GM12878 (cell line): ENCODE results near the gene GPM6B. TPM values are rescaled to one million over a fixed set of nuclear protein-coding genes. Genes with fewer than 3 reads are reported as not detected.

Source experiments
- BRCA1 ChIP-seq: IDR thresholded peaks from 2 replicates; pipeline ENCODE4 v1.6.1; 2011; ENCODE audit warnings: low read depth, low read length, improper control_type of control experiment
- CHD4 ChIP-seq: fragments of 200-600 bp; sonication (generic); IDR thresholded peaks from 2 replicates; pipeline ENCODE4 v1.6.1; 2016; ENCODE audit warnings: mild to moderate bottlenecking
- DPF2 ChIP-seq: fragments of 450-650 bp; IDR thresholded peaks from 2 replicates; pipeline ENCODE4 v1.6.1; 2017; ENCODE audit warnings: mild to moderate bottlenecking
- KAT2A ChIP-seq: conservative IDR thresholded peaks from 2 replicates; pipeline ENCODE4 v1.6.1; 2011; ENCODE audit warnings: low read depth, low read length; ENCODE audit not compliant: control insufficient read depth
- MEF2B ChIP-seq: fragments of 450-650 bp; IDR thresholded peaks from 2 replicates; pipeline ENCODE4 v1.6.1; 2018; ENCODE audit warnings: mild to moderate bottlenecking, moderate library complexity; ENCODE audit not compliant: partially characterized antibody, poor library complexity, severe bottlenecking
- MYC ChIP-seq: IDR thresholded peaks from 2 replicates; pipeline ENCODE4 v1.6.1; 2011; ENCODE audit warnings: mild to moderate bottlenecking, low read length, moderate library complexity, inconsistent platforms; ENCODE audit not compliant: insufficient read depth, insufficient replicate concordance, insufficient read length, severe bottlenecking
- NR2C1 ChIP-seq: fragments of 450-650 bp; IDR thresholded peaks from 2 replicates; pipeline ENCODE4 v1.6.1; 2017; ENCODE audit warnings: antibody characterized with exemption, mild to moderate bottlenecking, moderate library complexity
- NRF1 ChIP-seq: conservative IDR thresholded peaks from 2 replicates; pipeline ENCODE4 v1.6.1; 2011; ENCODE audit warnings: mild to moderate bottlenecking, low read depth, low read length, improper control_type of control experiment
- POU2F2 ChIP-seq: IDR thresholded peaks from 3 replicates; pipeline ENCODE4 v1.6.1; 2011; ENCODE audit warnings: low read depth, mild to moderate bottlenecking, low read length, borderline replicate concordance
- RAD51 ChIP-seq: fragments of 450-650 bp; IDR thresholded peaks from 2 replicates; pipeline ENCODE4 v1.6.1; 2016; ENCODE audit warnings: moderate library complexity, mild to moderate bottlenecking, inconsistent platforms
- RB1 ChIP-seq: fragments of 450-650 bp; formaldehyde crosslinking; IDR thresholded peaks from 2 replicates; pipeline ENCODE4 v1.6.1; 2017; ENCODE audit warnings: mild to moderate bottlenecking, borderline replicate concordance
- STAT3 ChIP-seq: IDR thresholded peaks from 2 replicates; pipeline ENCODE4 v1.6.1; 2011; ENCODE audit warnings: low read depth, low read length, improper control_type of control experiment
- TBL1XR1 ChIP-seq: IDR thresholded peaks from 2 replicates; pipeline ENCODE4 v1.6.1; 2012; ENCODE audit warnings: low read depth, low read length, improper control_type of control experiment
- YY1 ChIP-seq: IDR thresholded peaks from 2 replicates; pipeline ENCODE4 v1.6.1; 2011; ENCODE audit warnings: low read depth, mild to moderate bottlenecking, low read length
- ZNF207 ChIP-seq: fragments of 450-650 bp; IDR thresholded peaks from 2 replicates; pipeline ENCODE4 v1.6.1; 2014; ENCODE audit warnings: antibody characterized with exemption, mild to moderate bottlenecking, borderline replicate concordance
- ZNF24 ChIP-seq: fragments of 450-650 bp; IDR thresholded peaks from 2 replicates; pipeline ENCODE4 v1.6.1; 2017; ENCODE audit warnings: antibody characterized with exemption, mild to moderate bottlenecking
- polyA plus RNA-seq, 11 experiments: library from polyadenylated mRNA; depleted of rRNA in 4 of 11; unstranded in 6 of 11; stranded (reverse) in 5 of 11; fragments of >200 nt; fragmentation: Nextera tagmentation in 4 of 11; fragmentation: Illumina TruSeq in 1 of 11; extraction: Ambion mirVana in 4 of 11; extraction: Trizol in 1 of 11; gene quantifications; 1 replicate in 1 of 11; 2 replicates in 10 of 11; pipeline versions ENCODE4 v1.2.1 to v1.2.3, GENCODE V29; 2011 to 2016; ENCODE audit warnings: inconsistent platforms in 2 of 11, missing spikeins in 2 of 11, low read depth in 1 of 11
- total RNA-seq, 4 experiments: library from RNA; depleted of rRNA in 3 of 4; stranded (reverse); fragments of >200 nt in 3 of 4; fragmentation: Illumina TruSeq in 1 of 4; extraction: Trizol in 1 of 4; gene quantifications; 2 replicates each; pipeline versions ENCODE4 v1.2.1 to v1.2.3, GENCODE V29; 2013 to 2021
- TF ChIP-seq, protein P1 (sequence below): fragments of 450-650 bp; conservative IDR thresholded peaks from 2 replicates; pipeline ENCODE4 v1.6.1; 2017; ENCODE audit warnings: mild to moderate bottlenecking, moderate library complexity
- TF ChIP-seq, protein P2 (sequence below): IDR thresholded peaks from 2 replicates; pipeline ENCODE4 v1.6.1; 2011; ENCODE audit warnings: borderline replicate concordance, low read depth, mild to moderate bottlenecking, moderate library complexity, low read length; ENCODE audit not compliant: insufficient read depth, poor library complexity, severe bottlenecking
- TF ChIP-seq, protein P3 (sequence below): fragments of 450-650 bp; IDR thresholded peaks from 2 replicates; pipeline ENCODE4 v1.6.1; 2017; ENCODE audit warnings: mild to moderate bottlenecking, moderate library complexity
- TF ChIP-seq, protein P4 (sequence below): IDR thresholded peaks from 2 replicates; pipeline ENCODE4 v1.6.1; 2012; ENCODE audit warnings: low read depth, low read length, improper control_type of control experiment

Gene GPM6B
- total and polyA plus RNA-seq, 10 of the 15 experiments (the other 5 are each of a cell fraction or from before 2014, with no cell fraction given): 0.01 to 2.6 (median 0.37) TPM; not detected in 2

DNA sequence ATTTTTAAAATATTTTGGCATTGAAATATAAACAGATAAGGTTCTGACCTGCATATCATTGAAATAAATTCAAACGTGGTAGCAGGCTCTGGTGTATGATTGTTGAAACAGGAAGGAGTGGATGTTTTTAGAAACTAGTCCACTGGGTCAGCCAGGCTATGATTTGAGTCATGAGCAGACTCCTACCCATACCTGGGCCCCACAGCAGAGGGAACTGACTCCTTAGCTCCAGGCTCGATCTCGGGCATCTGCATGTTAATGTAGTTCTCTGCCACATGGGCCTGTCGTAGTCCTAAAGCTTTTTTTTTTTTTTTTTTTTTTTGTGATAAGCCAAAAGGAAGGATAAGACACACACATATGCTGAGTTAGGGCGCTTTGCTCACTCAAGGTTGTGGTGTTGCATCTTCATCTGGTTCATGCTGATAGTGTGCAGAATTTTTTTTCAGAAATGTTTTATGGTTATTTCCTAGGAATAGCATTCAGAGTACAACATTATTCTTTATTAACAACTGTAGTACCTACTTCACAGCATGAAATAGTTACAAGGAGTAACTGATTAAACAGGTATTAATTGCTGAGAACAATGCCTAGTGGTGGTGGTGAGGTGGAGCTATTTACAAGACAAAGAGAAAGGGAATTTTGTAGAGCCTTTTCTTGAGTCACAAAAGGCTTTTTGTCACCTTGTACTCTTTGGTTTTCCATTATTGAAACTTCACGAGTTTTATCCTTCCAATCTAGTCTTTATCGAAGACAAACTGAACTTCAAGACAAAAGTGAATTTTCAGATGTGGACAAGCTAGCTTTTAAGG, 55.1 kb downstream of the GPM6B start (continued):
- TF ChIP-seq KAT2A (no peak), ZNF207 (no peak), DPF2 (no peak), MEF2B (peak; percentile 24), MYC (no peak), CHD4 (no peak), NR2C1 (no peak), ZNF24 (no peak), RAD51 (no peak), TBL1XR1 (no peak), STAT3 (no peak), NRF1 (no peak), BRCA1 (no peak), YY1 (0 out of 2 replicates have a peak, but pooled peaks have one; percentile 29), POU2F2 (peak; percentile 69; the same call in 1 of the 3 replicates), RB1 (no peak)
- TF ChIP-seq, protein P1, sequence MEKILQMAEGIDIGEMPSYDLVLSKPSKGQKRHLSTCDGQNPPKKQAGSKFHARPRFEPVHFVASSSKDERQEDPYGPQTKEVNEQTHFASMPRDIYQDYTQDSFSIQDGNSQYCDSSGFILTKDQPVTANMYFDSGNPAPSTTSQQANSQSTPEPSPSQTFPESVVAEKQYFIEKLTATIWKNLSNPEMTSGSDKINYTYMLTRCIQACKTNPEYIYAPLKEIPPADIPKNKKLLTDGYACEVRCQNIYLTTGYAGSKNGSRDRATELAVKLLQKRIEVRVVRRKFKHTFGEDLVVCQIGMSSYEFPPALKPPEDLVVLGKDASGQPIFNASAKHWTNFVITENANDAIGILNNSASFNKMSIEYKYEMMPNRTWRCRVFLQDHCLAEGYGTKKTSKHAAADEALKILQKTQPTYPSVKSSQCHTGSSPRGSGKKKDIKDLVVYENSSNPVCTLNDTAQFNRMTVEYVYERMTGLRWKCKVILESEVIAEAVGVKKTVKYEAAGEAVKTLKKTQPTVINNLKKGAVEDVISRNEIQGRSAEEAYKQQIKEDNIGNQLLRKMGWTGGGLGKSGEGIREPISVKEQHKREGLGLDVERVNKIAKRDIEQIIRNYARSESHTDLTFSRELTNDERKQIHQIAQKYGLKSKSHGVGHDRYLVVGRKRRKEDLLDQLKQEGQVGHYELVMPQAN: no peak
- TF ChIP-seq, protein P2, sequence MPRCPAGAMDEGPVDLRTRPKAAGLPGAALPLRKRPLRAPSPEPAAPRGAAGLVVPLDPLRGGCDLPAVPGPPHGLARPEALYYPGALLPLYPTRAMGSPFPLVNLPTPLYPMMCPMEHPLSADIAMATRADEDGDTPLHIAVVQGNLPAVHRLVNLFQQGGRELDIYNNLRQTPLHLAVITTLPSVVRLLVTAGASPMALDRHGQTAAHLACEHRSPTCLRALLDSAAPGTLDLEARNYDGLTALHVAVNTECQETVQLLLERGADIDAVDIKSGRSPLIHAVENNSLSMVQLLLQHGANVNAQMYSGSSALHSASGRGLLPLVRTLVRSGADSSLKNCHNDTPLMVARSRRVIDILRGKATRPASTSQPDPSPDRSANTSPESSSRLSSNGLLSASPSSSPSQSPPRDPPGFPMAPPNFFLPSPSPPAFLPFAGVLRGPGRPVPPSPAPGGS: no peak
- TF ChIP-seq, protein P3, sequence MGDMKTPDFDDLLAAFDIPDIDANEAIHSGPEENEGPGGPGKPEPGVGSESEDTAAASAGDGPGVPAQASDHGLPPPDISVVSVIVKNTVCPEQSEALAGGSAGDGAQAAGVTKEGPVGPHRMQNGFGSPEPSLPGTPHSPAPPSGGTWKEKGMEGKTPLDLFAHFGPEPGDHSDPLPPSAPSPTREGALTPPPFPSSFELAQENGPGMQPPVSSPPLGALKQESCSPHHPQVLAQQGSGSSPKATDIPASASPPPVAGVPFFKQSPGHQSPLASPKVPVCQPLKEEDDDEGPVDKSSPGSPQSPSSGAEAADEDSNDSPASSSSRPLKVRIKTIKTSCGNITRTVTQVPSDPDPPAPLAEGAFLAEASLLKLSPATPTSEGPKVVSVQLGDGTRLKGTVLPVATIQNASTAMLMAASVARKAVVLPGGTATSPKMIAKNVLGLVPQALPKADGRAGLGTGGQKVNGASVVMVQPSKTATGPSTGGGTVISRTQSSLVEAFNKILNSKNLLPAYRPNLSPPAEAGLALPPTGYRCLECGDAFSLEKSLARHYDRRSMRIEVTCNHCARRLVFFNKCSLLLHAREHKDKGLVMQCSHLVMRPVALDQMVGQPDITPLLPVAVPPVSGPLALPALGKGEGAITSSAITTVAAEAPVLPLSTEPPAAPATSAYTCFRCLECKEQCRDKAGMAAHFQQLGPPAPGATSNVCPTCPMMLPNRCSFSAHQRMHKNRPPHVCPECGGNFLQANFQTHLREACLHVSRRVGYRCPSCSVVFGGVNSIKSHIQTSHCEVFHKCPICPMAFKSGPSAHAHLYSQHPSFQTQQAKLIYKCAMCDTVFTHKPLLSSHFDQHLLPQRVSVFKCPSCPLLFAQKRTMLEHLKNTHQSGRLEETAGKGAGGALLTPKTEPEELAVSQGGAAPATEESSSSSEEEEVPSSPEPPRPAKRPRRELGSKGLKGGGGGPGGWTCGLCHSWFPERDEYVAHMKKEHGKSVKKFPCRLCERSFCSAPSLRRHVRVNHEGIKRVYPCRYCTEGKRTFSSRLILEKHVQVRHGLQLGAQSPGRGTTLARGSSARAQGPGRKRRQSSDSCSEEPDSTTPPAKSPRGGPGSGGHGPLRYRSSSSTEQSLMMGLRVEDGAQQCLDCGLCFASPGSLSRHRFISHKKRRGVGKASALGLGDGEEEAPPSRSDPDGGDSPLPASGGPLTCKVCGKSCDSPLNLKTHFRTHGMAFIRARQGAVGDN: no peak
- TF ChIP-seq, protein P4, sequence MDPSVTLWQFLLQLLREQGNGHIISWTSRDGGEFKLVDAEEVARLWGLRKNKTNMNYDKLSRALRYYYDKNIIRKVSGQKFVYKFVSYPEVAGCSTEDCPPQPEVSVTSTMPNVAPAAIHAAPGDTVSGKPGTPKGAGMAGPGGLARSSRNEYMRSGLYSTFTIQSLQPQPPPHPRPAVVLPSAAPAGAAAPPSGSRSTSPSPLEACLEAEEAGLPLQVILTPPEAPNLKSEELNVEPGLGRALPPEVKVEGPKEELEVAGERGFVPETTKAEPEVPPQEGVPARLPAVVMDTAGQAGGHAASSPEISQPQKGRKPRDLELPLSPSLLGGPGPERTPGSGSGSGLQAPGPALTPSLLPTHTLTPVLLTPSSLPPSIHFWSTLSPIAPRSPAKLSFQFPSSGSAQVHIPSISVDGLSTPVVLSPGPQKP: no peak
